Osteoblast (primary cell): Measurements from ENCODE around the gene AKAP7. TPM values are rescaled to one million over a fixed set of nuclear protein-coding genes. Genes with fewer than 3 reads are reported as not detected.
A peak's percentile ranks its signal among the peaks of the same experiment; 100 is the strongest.

Experiments
- DNase-seq: peaks from one replicate; pipeline ENCODE4 v3.0.0; 2011; ENCODE audit warnings: low spot score, mixed read lengths; ENCODE audit not compliant: insufficient read length; ENCODE audit errors: missing footprints
- H2AFZ ChIP-seq: 2 replicates; pipeline ENCODE4 v1.6.0; 2011; ENCODE audit warnings: mild to moderate bottlenecking, low read length
- H3K27ac ChIP-seq: 2 replicates; pipeline ENCODE4 v1.5.1; 2011; ENCODE audit warnings: mild to moderate bottlenecking, low read depth, low read length, moderate library complexity
- H3K27me3 ChIP-seq: 2 replicates; pipeline ENCODE4 v1.6.0; 2012; ENCODE audit warnings: mild to moderate bottlenecking, control low read depth, inconsistent platforms, low read length, moderate library complexity; ENCODE audit not compliant: insufficient read depth
- H3K36me3 ChIP-seq: 2 replicates; pipeline ENCODE4 v1.5.1; 2011; ENCODE audit warnings: mild to moderate bottlenecking, low read length, control low read depth, moderate library complexity; ENCODE audit not compliant: insufficient read depth
- H3K4me1 ChIP-seq: 2 replicates; pipeline ENCODE4 v1.5.1; 2011; ENCODE audit warnings: mild to moderate bottlenecking, low read length, control low read depth, moderate library complexity; ENCODE audit not compliant: insufficient read depth
- H3K4me2 ChIP-seq: 2 replicates; pipeline ENCODE4 v1.6.0; 2011; ENCODE audit warnings: mild to moderate bottlenecking, low read length; ENCODE audit not compliant: insufficient read depth
- H3K4me3 ChIP-seq: fragments of 200-600 bp; sonication (generic); 3 replicates; pipeline ENCODE4 v1.5.1; 2012; ENCODE audit warnings: mild to moderate bottlenecking, low read length, inconsistent platforms; ENCODE audit not compliant: insufficient read depth
- H3K79me2 ChIP-seq: 2 replicates; pipeline ENCODE4 v1.6.0; 2012; ENCODE audit warnings: mild to moderate bottlenecking, low read length, control low read depth, inconsistent platforms; ENCODE audit not compliant: insufficient read depth
- H3K9me3 ChIP-seq: 2 replicates; pipeline ENCODE4 v1.5.1; 2011; ENCODE audit warnings: low read depth, low read length, control low read depth
- H4K20me1 ChIP-seq: 2 replicates; pipeline ENCODE4 v1.6.0; 2012; ENCODE audit warnings: mild to moderate bottlenecking, low read length, control low read depth; ENCODE audit not compliant: insufficient read depth
- CTCF ChIP-seq: IDR thresholded peaks from 2 replicates; pipeline ENCODE4 v1.5.1; 2011; ENCODE audit warnings: mild to moderate bottlenecking, low read depth, low read length, moderate library complexity; ENCODE audit errors: extremely low read depth
- total RNA-seq: library from RNA; depleted of rRNA; stranded (reverse); fragments of >200 nt; gene quantifications from 2 replicates; pipeline ENCODE4 v1.2.3, GENCODE V29; 2012

Gene AKAP7
- total RNA-seq, 1 donor, result 4.0 TPM

GRCh38 chr6:131143319-131143718, 8.1 kb downstream of the AKAP7 start:
- Histone ChIP-seq H3K9me3 (no peaks in the 10 kb centered on the region), H3K27ac (no peak overlapping the region)

GRCh38 chr6:131146865-131147264, 11.6 kb downstream of the AKAP7 start:
- Histone ChIP-seq H3K27me3 (no peaks in the 10 kb centered on the region), H3K4me2 (no peak overlapping the region), H4K20me1 (no peaks in the 10 kb centered on the region), H3K36me3 (no peaks in the 10 kb centered on the region), H3K79me2 (no peaks in the 10 kb centered on the region), H3K4me1 (no peaks in the 10 kb centered on the region), H3K4me3 (no peak overlapping the region), H3K27ac (no peak overlapping the region), H3K9me3 (no peaks in the 10 kb centered on the region), H2AFZ (no peak overlapping the region)
- DNase-seq, result no peak
- no peak for TF ChIP-seq CTCF

More at GRCh38 chr6:131143319-131143718, 8.1 kb downstream of the AKAP7 start:
- Histone ChIP-seq H3K27me3 (no peaks in the 10 kb centered on the region), H3K79me2 (no peaks in the 10 kb centered on the region), H2AFZ (no peak overlapping the region), H3K4me3 (no peak overlapping the region), H3K4me1 (no peaks in the 10 kb centered on the region), H3K36me3 (no peaks in the 10 kb centered on the region), H4K20me1 (no peaks in the 10 kb centered on the region), H3K4me2 (no peak overlapping the region)
- no peak for TF ChIP-seq CTCF
- DNase-seq, result no peak

GRCh38 chr6:131156411-131156810, 21.1 kb downstream of the AKAP7 start:
- peaks cover 3% of the 10 kb centered on the region for H3K4me1 ChIP-seq
- no peaks in the 10 kb centered on the region for H3K9me3 ChIP-seq
- no peak overlapping the region for H3K4me2 ChIP-seq
- H3K36me3 ChIP-seq, result no peaks in the 10 kb centered on the region
- H2AFZ ChIP-seq, result no peak overlapping the region
- H3K79me2 ChIP-seq, result no peaks in the 10 kb centered on the region
- no peak overlapping the region for H3K27ac ChIP-seq
- TF ChIP-seq CTCF, result no peak
- DNase-seq, result no peak
- H3K27me3 ChIP-seq, result no peaks in the 10 kb centered on the region
- H3K4me3 ChIP-seq, result no peak overlapping the region
- no peaks in the 10 kb centered on the region for H4K20me1 ChIP-seq

GRCh38 chr6:131159578-131159977, 24.3 kb downstream of the AKAP7 start:
- no peaks in the 10 kb centered on the region for H3K79me2 ChIP-seq
- DNase-seq, result peak; percentile 37
- no peak overlapping the region for H3K4me3 ChIP-seq
- TF ChIP-seq CTCF, result no peak
- H3K9me3 ChIP-seq, result no peaks in the 10 kb centered on the region
- H3K27ac ChIP-seq, result no peak overlapping the region
- no peaks in the 10 kb centered on the region for H4K20me1 ChIP-seq
- H3K27me3 ChIP-seq, result no peaks in the 10 kb centered on the region
- H3K4me1 ChIP-seq, result peaks cover 11% of the 10 kb centered on the region
- H2AFZ ChIP-seq, result no peak overlapping the region
- H3K4me2 ChIP-seq, result no peak overlapping the region
- no peaks in the 10 kb centered on the region for H3K36me3 ChIP-seq
